GM12878 (cell line): ENCODE results near the gene SPAG16.

ENCODE experiments used
- BCL11A ChIP-seq: IDR thresholded peaks from 2 replicates; pipeline ENCODE4 v1.6.1; 2011; ENCODE audit warnings: low read depth, low read length
- CTCF ChIP-seq, 3 experiments: IDR thresholded peaks in 2 of 3; conservative IDR thresholded peaks in 1 of 3; 2 replicates each; pipeline ENCODE4 v1.5.1; 2011; ENCODE audit warnings: low read depth in 3 of 3, low read length in 3 of 3, mild to moderate bottlenecking in 3 of 3, control low read depth in 2 of 3, moderate library complexity in 2 of 3, inconsistent platforms in 1 of 3, mixed read lengths in 1 of 3; ENCODE audit not compliant: control insufficient read depth in 2 of 3, insufficient read depth in 1 of 3; ENCODE audit errors: extremely low read depth in 1 of 3
- EZH2 ChIP-seq: IDR thresholded peaks from 2 replicates; pipeline ENCODE4 v1.6.1; 2012; ENCODE audit warnings: low read depth, mild to moderate bottlenecking, control low read depth, inconsistent platforms, low read length, borderline replicate concordance; ENCODE audit not compliant: control insufficient read depth
- IRF4 ChIP-seq: IDR thresholded peaks from 2 replicates; pipeline ENCODE4 v1.6.1; 2011; ENCODE audit warnings: low read depth, low read length
- MYC ChIP-seq: IDR thresholded peaks from 2 replicates; pipeline ENCODE4 v1.6.1; 2011; ENCODE audit warnings: mild to moderate bottlenecking, low read length, moderate library complexity, inconsistent platforms; ENCODE audit not compliant: insufficient read depth, insufficient replicate concordance, insufficient read length, severe bottlenecking
- NFXL1 ChIP-seq: fragments of 450-650 bp; IDR thresholded peaks from 2 replicates; pipeline ENCODE4 v1.6.1; 2017; ENCODE audit warnings: antibody characterized with exemption, mild to moderate bottlenecking, borderline replicate concordance
- NR2C1 ChIP-seq: fragments of 450-650 bp; IDR thresholded peaks from 2 replicates; pipeline ENCODE4 v1.6.1; 2017; ENCODE audit warnings: antibody characterized with exemption, mild to moderate bottlenecking, moderate library complexity
- RB1 ChIP-seq: fragments of 450-650 bp; formaldehyde crosslinking; IDR thresholded peaks from 2 replicates; pipeline ENCODE4 v1.6.1; 2017; ENCODE audit warnings: mild to moderate bottlenecking, borderline replicate concordance
- SREBF1 ChIP-seq: IDR thresholded peaks from 2 replicates; pipeline ENCODE4 v1.6.1; 2012; ENCODE audit warnings: mild to moderate bottlenecking, low read length
- TAF1 ChIP-seq: IDR thresholded peaks from 2 replicates; pipeline ENCODE4 v1.6.1; 2011; ENCODE audit warnings: mild to moderate bottlenecking, low read depth, low read length, borderline replicate concordance
- YBX1 ChIP-seq: fragments of 450-650 bp; IDR thresholded peaks from 2 replicates; pipeline ENCODE4 v1.6.1; 2016; ENCODE audit warnings: antibody characterized with exemption
- ZSCAN29 ChIP-seq: fragments of 450-650 bp; IDR thresholded peaks from 2 replicates; pipeline ENCODE4 v1.6.1; 2017; ENCODE audit warnings: mild to moderate bottlenecking, moderate library complexity
- ZZZ3 ChIP-seq: IDR thresholded peaks from 2 replicates; pipeline ENCODE4 v1.6.1; 2011; ENCODE audit warnings: low read depth; ENCODE audit not compliant: control insufficient read depth, insufficient read length

GRCh38 chr2:214203744-214204289 is 919.6 kb downstream of the SPAG16 start:
- TF ChIP-seq YBX1, result no peak
- no peak for TF ChIP-seq NFXL1
- no peak for TF ChIP-seq TAF1
- no peak for TF ChIP-seq IRF4
- TF ChIP-seq MYC, result no peak
- TF ChIP-seq NR2C1, result no peak
- no peak for TF ChIP-seq CTCF (IDR thresholded peaks at IDR 0.05 in 2 of 3, conservative IDR thresholded peaks at IDR 0.05 in 1 of 3; ENCODE audit: control insufficient read depth in 2 of 3, extremely low read depth in 1 of 3, insufficient read depth in 1 of 3, low read depth in 3 of 3, low read length in 3 of 3)
- TF ChIP-seq SREBF1, result no peak
- no peak for TF ChIP-seq BCL11A
- TF ChIP-seq ZSCAN29, result no peak
- TF ChIP-seq EZH2, result no peak
- no peak for TF ChIP-seq ZZZ3
- TF ChIP-seq RB1, result no peak
